Caco-2 (cell line): ENCODE data around the gene GAS7. TPM values are rescaled to one million over a fixed set of nuclear protein-coding genes. Genes with fewer than 3 reads are reported as not detected.

Experiments
- BruUV-seq: library from RNA; stranded (reverse); fragments of 400-500 nt; replicated peaks from 2 replicates; lab custom pipeline; 2021; lab: Mats Ljungman, UMichigan
- CTCF ChIA-PET: fragments of 300-600 bp; sonication (Branson Sonifier 250); formaldehyde crosslinking; loops from one replicate; lab custom pipeline; 2022; ENCODE audit warnings: antibody characterized with exemption; lab: Charles Lee
- POLR2A ChIA-PET: fragments of 300-600 bp; sonication (Branson Sonifier 250); formaldehyde crosslinking; loops from one replicate; lab custom pipeline; 2022; ENCODE audit warnings: antibody characterized with exemption; lab: Charles Lee
- DNase-seq, 2 experiments: peaks; one replicate each; pipeline versions ENCODE4 v3.0.0 to v3.0.0-alpha.2; 2020 to 2022
- H3K27me3 ChIP-seq: replicated peaks from 2 replicates; pipeline ENCODE4 v1.6.0; 2011; ENCODE audit warnings: low read length; ENCODE audit not compliant: control insufficient read depth, insufficient read depth
- H3K36me3 ChIP-seq: 2 replicates; pipeline ENCODE4 v1.5.1; 2011; ENCODE audit warnings: low read length; ENCODE audit not compliant: control insufficient read depth, insufficient read depth
- H3K4me1 ChIP-seq: fragments of 250-450 bp; sonication (Bioruptor Pico); 2 replicates; pipeline ENCODE4 v1.5.1; 2020; ENCODE audit warnings: mild to moderate bottlenecking
- H3K4me3 ChIP-seq: 2 replicates; pipeline ENCODE4 v1.5.1; 2011; ENCODE audit warnings: low read depth, mild to moderate bottlenecking, control low read depth, low read length
- H3K9me3 ChIP-seq: fragments of 250-450 bp; sonication (Bioruptor Pico); 2 replicates; pipeline ENCODE4 v1.5.1; 2020; ENCODE audit warnings: mild to moderate bottlenecking, moderate library complexity
- H3K27ac Mint-ChIP-seq: one replicate; pipeline ENCODE4 v1.8.0; 2022; ENCODE audit warnings: mixed read lengths; ENCODE audit not compliant: unreplicated experiment
- H3K27me3 Mint-ChIP-seq: one replicate; pipeline ENCODE4 v1.8.0; 2022; ENCODE audit warnings: mixed read lengths; ENCODE audit not compliant: insufficient read depth, unreplicated experiment
- H3K36me3 Mint-ChIP-seq: one replicate; pipeline ENCODE4 v1.8.0; 2022; ENCODE audit warnings: mild to moderate bottlenecking, mixed read lengths; ENCODE audit not compliant: insufficient read depth, unreplicated experiment
- H3K4me1 Mint-ChIP-seq: one replicate; pipeline ENCODE4 v1.8.0; 2022; ENCODE audit warnings: low read depth, mixed read lengths; ENCODE audit not compliant: unreplicated experiment
- H3K4me3 Mint-ChIP-seq: one replicate; pipeline ENCODE4 v1.8.0; 2022; ENCODE audit warnings: mild to moderate bottlenecking, moderate library complexity, mixed read lengths; ENCODE audit not compliant: unreplicated experiment
- H3K9me3 Mint-ChIP-seq: one replicate; pipeline ENCODE4 v1.8.0; 2022; ENCODE audit warnings: mixed read lengths; ENCODE audit not compliant: unreplicated experiment
- intact Hi-C: fragments of 100-400 bp; cut with micrococcal nuclease; formaldehyde crosslinking; loops from one replicate; pipeline ENCODE4 v1.10.0; 2022; ENCODE audit not compliant: unreplicated experiment
- total RNA-seq: library from RNA; stranded (reverse); gene quantifications from 2 replicates; pipeline ENCODE4 v1.2.3, GENCODE V29; 2022
- TF ChIP-seq, protein P1 (sequence below), 2 experiments: fragments of 200-600 bp in 1 of 2; IDR thresholded peaks; 1 replicate in 1 of 2; 2 replicates in 1 of 2; pipeline versions ENCODE4 v1.5.1 to v1.8.0; 2011 to 2022; ENCODE audit warnings: antibody characterized with exemption in 1 of 2, control low read depth in 1 of 2, inconsistent platforms in 1 of 2, low read depth in 1 of 2, low read length in 1 of 2, mild to moderate bottlenecking in 1 of 2, moderate library complexity in 1 of 2; ENCODE audit not compliant: insufficient read depth in 1 of 2, severe bottlenecking in 1 of 2, unreplicated experiment in 1 of 2

GAS7 gene
- total RNA-seq, 1 experiment from 2014 or later, result 0.34 TPM

DNA sequence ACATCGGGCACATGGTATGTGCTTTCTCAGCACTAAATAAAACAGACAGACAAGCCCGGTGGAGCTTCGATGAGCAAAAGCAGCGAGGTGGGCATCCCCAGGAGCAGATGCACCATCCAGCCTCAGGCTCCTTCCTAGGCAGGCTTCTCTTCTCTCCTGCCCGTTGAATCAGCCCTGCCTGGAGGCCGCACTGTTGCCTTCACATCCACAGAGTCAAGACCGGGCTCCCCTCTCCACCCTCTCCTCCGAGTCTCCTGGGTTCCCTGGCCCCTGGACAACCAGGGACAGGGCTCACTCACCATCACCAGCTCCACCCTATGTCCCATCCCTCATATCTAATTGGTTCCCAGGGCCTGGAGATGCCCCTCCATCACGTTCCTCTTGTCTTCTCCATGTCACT lies 213.6 kb downstream of the GAS7 start:
- Histone ChIP-seq H3K9me3 (no peaks in the 10 kb centered on the region), H3K36me3 (no peaks in the 10 kb centered on the region), H3K4me1 (no peaks in the 10 kb centered on the region), H3K27me3 (no peaks in the 10 kb centered on the region), H3K4me3 (no peak overlapping the region)
- CTCF ChIA-PET, result no interaction called here
- BruUV-seq, result no TSS peak
- no peak for DNase-seq
- Mint-ChIP-seq H3K27ac (no peak overlapping the region), H3K4me3 (no peak overlapping the region), H3K4me1 (no peaks in the 10 kb centered on the region), H3K9me3 (no peaks in the 10 kb centered on the region), H3K27me3 (peaks cover 8% of the 10 kb centered on the region), H3K36me3 (no peaks in the 10 kb centered on the region)
- intact Hi-C loops, result no loop called here
- POLR2A ChIA-PET, result no interaction called here
- TF ChIP-seq, protein P1, sequence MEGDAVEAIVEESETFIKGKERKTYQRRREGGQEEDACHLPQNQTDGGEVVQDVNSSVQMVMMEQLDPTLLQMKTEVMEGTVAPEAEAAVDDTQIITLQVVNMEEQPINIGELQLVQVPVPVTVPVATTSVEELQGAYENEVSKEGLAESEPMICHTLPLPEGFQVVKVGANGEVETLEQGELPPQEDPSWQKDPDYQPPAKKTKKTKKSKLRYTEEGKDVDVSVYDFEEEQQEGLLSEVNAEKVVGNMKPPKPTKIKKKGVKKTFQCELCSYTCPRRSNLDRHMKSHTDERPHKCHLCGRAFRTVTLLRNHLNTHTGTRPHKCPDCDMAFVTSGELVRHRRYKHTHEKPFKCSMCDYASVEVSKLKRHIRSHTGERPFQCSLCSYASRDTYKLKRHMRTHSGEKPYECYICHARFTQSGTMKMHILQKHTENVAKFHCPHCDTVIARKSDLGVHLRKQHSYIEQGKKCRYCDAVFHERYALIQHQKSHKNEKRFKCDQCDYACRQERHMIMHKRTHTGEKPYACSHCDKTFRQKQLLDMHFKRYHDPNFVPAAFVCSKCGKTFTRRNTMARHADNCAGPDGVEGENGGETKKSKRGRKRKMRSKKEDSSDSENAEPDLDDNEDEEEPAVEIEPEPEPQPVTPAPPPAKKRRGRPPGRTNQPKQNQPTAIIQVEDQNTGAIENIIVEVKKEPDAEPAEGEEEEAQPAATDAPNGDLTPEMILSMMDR (IDR thresholded peaks at IDR 0.05; ENCODE audit: insufficient read depth in 1 of 2, low read depth in 1 of 2, low read length in 1 of 2, severe bottlenecking in 1 of 2, unreplicated experiment in 1 of 2), result no peak

DNA sequence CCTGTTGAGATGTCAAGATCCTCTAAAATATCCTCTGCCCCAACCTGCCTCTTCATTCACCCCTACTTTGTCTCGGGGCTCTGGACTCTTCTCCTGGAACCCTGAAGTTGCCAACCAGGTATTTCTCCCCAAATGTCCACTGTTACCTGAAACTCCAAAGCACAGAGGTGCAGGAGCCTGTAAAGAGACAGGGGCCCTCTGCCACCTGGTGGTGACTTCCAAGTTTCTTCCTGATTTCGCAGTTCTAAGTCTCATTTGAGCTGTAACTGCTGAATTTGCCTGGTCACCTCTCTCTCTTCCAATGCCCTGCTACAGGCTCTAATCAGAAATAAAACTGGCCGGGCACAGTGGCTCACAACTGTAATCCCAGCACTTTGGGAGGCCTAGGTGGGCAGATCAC lies 216.2 kb downstream of the GAS7 start:
- no peak overlapping the region for H3K27ac Mint-ChIP-seq

DNA sequence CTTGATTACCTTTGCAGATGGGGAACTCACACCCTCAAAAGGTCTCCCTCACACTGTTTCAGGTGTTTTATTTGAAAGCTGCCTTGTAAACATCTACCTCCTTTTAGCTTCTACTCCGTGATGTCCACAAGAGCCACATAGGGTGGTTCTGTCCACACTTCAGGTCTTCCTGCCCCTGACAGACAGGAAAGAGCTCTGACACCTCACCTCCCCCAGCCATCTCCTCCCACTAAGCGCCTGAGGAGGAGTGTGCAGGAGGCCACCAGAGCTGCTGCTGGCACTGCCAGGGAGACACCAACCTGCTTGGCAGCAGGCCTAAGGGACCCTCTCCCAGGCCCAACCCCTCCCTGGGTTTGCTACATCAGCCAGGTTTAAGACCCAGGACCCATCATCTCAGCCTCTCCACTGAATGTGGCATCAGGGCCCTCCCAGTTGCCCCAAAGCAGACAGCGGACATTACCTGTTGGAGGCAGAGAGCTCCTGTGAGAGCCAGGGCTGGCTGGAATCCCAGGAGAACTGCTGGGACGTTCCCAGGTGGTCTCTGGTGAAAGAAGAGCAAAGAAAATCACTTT lies 217.0 kb downstream of the GAS7 start:
- Mint-ChIP-seq H3K9me3 (no peaks in the 10 kb centered on the region), H3K27me3 (peaks cover 5% of the 10 kb centered on the region), H3K36me3 (no peaks in the 10 kb centered on the region), H3K27ac (no peak overlapping the region), H3K4me1 (no peaks in the 10 kb centered on the region), H3K4me3 (no peak overlapping the region)
- H3K27me3 ChIP-seq, result no peaks in the 10 kb centered on the region
- H3K36me3 ChIP-seq, result no peaks in the 10 kb centered on the region
- POLR2A ChIA-PET, result no interaction called here
- no peaks in the 10 kb centered on the region for H3K9me3 ChIP-seq
- no peak overlapping the region for H3K4me3 ChIP-seq
- no TSS peak for BruUV-seq
- DNase-seq, result no peak
- intact Hi-C loops, result no loop called here
- TF ChIP-seq, protein P1 (IDR thresholded peaks at IDR 0.05; ENCODE audit: insufficient read depth in 1 of 2, low read depth in 1 of 2, low read length in 1 of 2, severe bottlenecking in 1 of 2, unreplicated experiment in 1 of 2), result no peak
- CTCF ChIA-PET, result interaction anchor here (1.3 kb wide), 1 partner anchor 57 kb away, joined by 6 read pairs; no protein-coding TSS in a partner anchor
- no peaks in the 10 kb centered on the region for H3K4me1 ChIP-seq

More for the DNA sequence above, 216.2 kb downstream of the GAS7 start:
- TF ChIP-seq, protein P1 (IDR thresholded peaks at IDR 0.05; ENCODE audit: insufficient read depth in 1 of 2, low read depth in 1 of 2, low read length in 1 of 2, severe bottlenecking in 1 of 2, unreplicated experiment in 1 of 2), result peak in 1 of 2 experiments; percentile 33
- Mint-ChIP-seq H3K27me3 (peaks cover 5% of the 10 kb centered on the region), H3K4me3 (no peak overlapping the region), H3K9me3 (no peaks in the 10 kb centered on the region), H3K4me1 (no peaks in the 10 kb centered on the region), H3K36me3 (no peaks in the 10 kb centered on the region)
- peak in 1 of 2 experiments; percentile 4 for DNase-seq
- H3K27me3 ChIP-seq, result no peaks in the 10 kb centered on the region
- no peaks in the 10 kb centered on the region for H3K9me3 ChIP-seq
- intact Hi-C loops, result loop anchor here (2.0 kb wide), 1 partner anchor 17 kb away; no protein-coding TSS in a partner anchor
- no TSS peak for BruUV-seq
- POLR2A ChIA-PET, result no interaction called here
- no peaks in the 10 kb centered on the region for H3K4me1 ChIP-seq
- CTCF ChIA-PET, result interaction anchor here (0.6 to 1.3 kb wide), 3 partner anchors 15 to 113 kb away, joined by 3 to 6 read pairs (median 3); no protein-coding TSS in a partner anchor
- no peaks in the 10 kb centered on the region for H3K36me3 ChIP-seq
- H3K4me3 ChIP-seq, result no peak overlapping the region
